ENCODE data around the gene COQ10B. TPM values are rescaled to one million over a fixed set of nuclear protein-coding genes. Genes with fewer than 3 reads are reported as not detected.

COQ10B gene
- total RNA-seq, 2 experiments from 2014 or later, result 53.4 to 55.3 TPM

GRCh38 chr2:197464175-197464574, 10.8 kb downstream of the COQ10B start:
- Mint-ChIP-seq H3K36me3 (ENCODE audit: low read depth) (peaks cover 78% of the 10 kb centered on the region), H3K27me3 (no peaks in the 10 kb centered on the region), H3K27ac (no peak overlapping the region), H3K9me3 (no peaks in the 10 kb centered on the region), H3K4me3 (no peak overlapping the region), H3K4me1 (ENCODE audit: low read depth) (peaks cover 25% of the 10 kb centered on the region)
- ATAC-seq (ENCODE audit: poor library complexity) (no peak), DNase-seq (no peak)
- CTCF ChIA-PET, result no interaction called here
- POLR2A ChIA-PET, result interaction anchor here (1.1 kb wide), 1 partner anchor 11 kb away, joined by 4 read pairs; the partner anchor contains the start of gene COQ10B
- Histone ChIP-seq H3K9me3 (ENCODE audit: control insufficient read depth in 1 of 2, insufficient read depth in 1 of 2, low read length in 2 of 2) (no peaks in the 10 kb centered on the region), H3K27ac (ENCODE audit: low read depth in 1 of 2, low read length in 2 of 2) (no peak overlapping the region), H3K27me3 (ENCODE audit: control insufficient read depth in 1 of 2, insufficient read depth in 2 of 2, low read length in 2 of 2) (no peaks in the 10 kb centered on the region), H3K4me3 (ENCODE audit: low read length) (no peak overlapping the region), H3K36me3 (ENCODE audit: insufficient read depth, low read length) (peaks cover 87% of the 10 kb centered on the region), H3K4me1 (ENCODE audit: insufficient read depth, low read length) (peaks cover 3% of the 10 kb centered on the region)
- intact Hi-C loops (cut with DNase I, micrococcal nuclease), result loop anchor here (5.0 kb wide), 1 partner anchor 37 kb away; no protein-coding TSS in a partner anchor
- TF ChIP-seq CTCF (IDR thresholded peaks at IDR 0.05), result no peak

GRCh38 chr2:197472166-197472565, 18.8 kb downstream of the COQ10B start:
- POLR2A ChIA-PET, result no interaction called here
- no peaks in the 10 kb centered on the region for H3K4me1 Mint-ChIP-seq (ENCODE audit: low read depth)
- peaks cover 83% of the 10 kb centered on the region for H3K36me3 Mint-ChIP-seq (ENCODE audit: low read depth)
- Histone ChIP-seq H3K4me3 (ENCODE audit: low read length) (no peak overlapping the region), H3K27ac (ENCODE audit: low read depth in 1 of 2, low read length in 2 of 2) (no peak overlapping the region), H3K4me1 (ENCODE audit: insufficient read depth, low read length) (no peaks in the 10 kb centered on the region), H3K9me3 (ENCODE audit: control insufficient read depth in 1 of 2, insufficient read depth in 1 of 2, low read length in 2 of 2) (no peaks in the 10 kb centered on the region), H3K27me3 (ENCODE audit: control insufficient read depth in 1 of 2, insufficient read depth in 2 of 2, low read length in 2 of 2) (no peaks in the 10 kb centered on the region), H3K36me3 (ENCODE audit: insufficient read depth, low read length) (peaks cover 94% of the 10 kb centered on the region)
- H3K27me3 Mint-ChIP-seq, result no peaks in the 10 kb centered on the region
- DNase-seq, result no peak
- no peak for TF ChIP-seq CTCF (IDR thresholded peaks at IDR 0.05)
- no peak overlapping the region for H3K27ac Mint-ChIP-seq
- CTCF ChIA-PET, result no interaction called here
- H3K4me3 Mint-ChIP-seq, result no peak overlapping the region
- no peak for ATAC-seq (ENCODE audit: poor library complexity)
- H3K9me3 Mint-ChIP-seq, result no peaks in the 10 kb centered on the region
- intact Hi-C loops (cut with DNase I, micrococcal nuclease), result loop anchor here in 1 of 2 experiments (5.0 kb wide), 1 partner anchor 65 kb away; no protein-coding TSS in a partner anchor

GRCh38 chr2:197477797-197478196, 24.4 kb downstream of the COQ10B start:
- no peak overlapping the region for H3K27ac Mint-ChIP-seq
- no peak for DNase-seq
- Histone ChIP-seq H3K27me3 (ENCODE audit: control insufficient read depth in 1 of 2, insufficient read depth in 2 of 2, low read length in 2 of 2) (no peaks in the 10 kb centered on the region), H3K4me3 (ENCODE audit: low read length) (no peak overlapping the region), H3K36me3 (ENCODE audit: insufficient read depth, low read length) (peaks cover 63% of the 10 kb centered on the region), H3K27ac (ENCODE audit: low read depth in 1 of 2, low read length in 2 of 2) (no peak overlapping the region), H3K9me3 (ENCODE audit: control insufficient read depth in 1 of 2, insufficient read depth in 1 of 2, low read length in 2 of 2) (peaks cover 6 to 10% of the 10 kb centered on the region in 2 experiments), H3K4me1 (ENCODE audit: insufficient read depth, low read length) (no peaks in the 10 kb centered on the region)
- TF ChIP-seq CTCF (IDR thresholded peaks at IDR 0.05), result no peak
- peaks cover 84% of the 10 kb centered on the region for H3K36me3 Mint-ChIP-seq (ENCODE audit: low read depth)
- ChIA-PET POLR2A (no interaction called here), CTCF (no interaction called here)
- H3K4me1 Mint-ChIP-seq (ENCODE audit: low read depth), result no peaks in the 10 kb centered on the region
- H3K4me3 Mint-ChIP-seq, result no peak overlapping the region
- intact Hi-C loops (cut with DNase I, micrococcal nuclease), result no loop called here
- ATAC-seq (ENCODE audit: poor library complexity), result no peak
- H3K9me3 Mint-ChIP-seq, result no peaks in the 10 kb centered on the region
- no peaks in the 10 kb centered on the region for H3K27me3 Mint-ChIP-seq
